GM23338 (cell line): ENCODE results near the gene FHAD1. TPM values are rescaled to one million over a fixed set of nuclear protein-coding genes. Genes with fewer than 3 reads are reported as not detected.

Experiments used
- ATAC-seq: fragments of 200-7000 bp; cut with Tn5 transposase; 3 replicates; pipeline ENCODE4 v1.9.1; 2020
- DNase-seq: peaks from one replicate; pipeline ENCODE4 v3.0.0-alpha.2; 2015; ENCODE audit warnings: low spot score
- H2AFZ ChIP-seq: fragments of 200-600 bp; sonication (generic); 2 replicates; pipeline ENCODE4 v1.8.0; 2016; ENCODE audit warnings: antibody characterized with exemption, mild to moderate bottlenecking, moderate library complexity
- H3F3A ChIP-seq: fragments of 200-600 bp; sonication (generic); replicated peaks from 2 replicates; pipeline ENCODE4 v1.8.0; 2017; ENCODE audit warnings: antibody characterized with exemption, mixed run types, low read depth
- H3K27ac ChIP-seq: fragments of 200-600 bp; sonication (generic); 2 replicates; pipeline ENCODE4 v1.6.1; 2016; ENCODE audit warnings: low read depth
- H3K27me3 ChIP-seq: fragments of 200-600 bp; sonication (generic); 2 replicates; pipeline ENCODE4 v1.8.0; 2016; ENCODE audit warnings: mild to moderate bottlenecking, mixed run types, moderate library complexity; ENCODE audit not compliant: insufficient read depth
- H3K36me3 ChIP-seq: fragments of 200-600 bp; sonication (generic); 2 replicates; pipeline ENCODE4 v1.8.0; 2016; ENCODE audit warnings: mild to moderate bottlenecking; ENCODE audit not compliant: insufficient read depth
- H3K4me1 ChIP-seq: fragments of 200-600 bp; sonication (generic); 2 replicates; pipeline ENCODE4 v1.8.0; 2016; ENCODE audit warnings: mild to moderate bottlenecking, moderate library complexity; ENCODE audit not compliant: insufficient read depth
- H3K4me2 ChIP-seq: fragments of 200-600 bp; sonication (generic); 2 replicates; pipeline ENCODE4 v1.7.1; 2017; ENCODE audit warnings: mixed run types
- H3K4me3 ChIP-seq: fragments of 200-600 bp; sonication (generic); 2 replicates; pipeline ENCODE4 v1.6.1; 2016; ENCODE audit warnings: mixed run types
- H3K79me2 ChIP-seq: fragments of 200-600 bp; sonication (generic); replicated peaks from 2 replicates; pipeline ENCODE4 v1.8.0; 2017; ENCODE audit warnings: mild to moderate bottlenecking; ENCODE audit not compliant: insufficient read depth
- H3K9me2 ChIP-seq: fragments of 200-600 bp; sonication (generic); 2 replicates; pipeline ENCODE4 v1.8.0; 2017; ENCODE audit not compliant: insufficient read depth
- H4K20me1 ChIP-seq: fragments of 200-600 bp; sonication (generic); replicated peaks from 2 replicates; pipeline ENCODE4 v1.8.0; 2017; ENCODE audit warnings: mild to moderate bottlenecking; ENCODE audit not compliant: insufficient read depth
- H3K27ac Mint-ChIP-seq: 2 replicates; pipeline ENCODE4 v1.8.0; 2020; ENCODE audit warnings: inconsistent platforms, mild to moderate bottlenecking, moderate library complexity, mixed read lengths
- H3K27me3 Mint-ChIP-seq: 3 replicates; pipeline ENCODE4 v1.8.0; 2022; ENCODE audit warnings: low read depth, mild to moderate bottlenecking, moderate library complexity, mixed read lengths, inconsistent platforms; ENCODE audit not compliant: insufficient read depth, poor library complexity
- H3K36me3 Mint-ChIP-seq: 3 replicates; pipeline ENCODE4 v1.8.0; 2021; ENCODE audit warnings: low read depth, mild to moderate bottlenecking, inconsistent platforms, moderate library complexity, mixed read lengths
- H3K4me1 Mint-ChIP-seq: 3 replicates; pipeline ENCODE4 v1.8.0; 2020; ENCODE audit warnings: mild to moderate bottlenecking, inconsistent platforms, mixed read lengths
- H3K4me3 Mint-ChIP-seq: 3 replicates; pipeline ENCODE4 v1.8.0; 2021; ENCODE audit warnings: moderate library complexity, mild to moderate bottlenecking, inconsistent platforms, mixed read lengths
- H3K9me3 Mint-ChIP-seq: 3 replicates; pipeline ENCODE4 v1.8.0; 2020; ENCODE audit warnings: moderate library complexity, mild to moderate bottlenecking, inconsistent platforms, mixed read lengths
- CREB1 ChIP-seq: fragments of 250-450 bp; sonication (Bioruptor Pico); IDR thresholded peaks from 2 replicates; pipeline ENCODE4 v1.5.0; 2020; ENCODE audit warnings: low read depth, mild to moderate bottlenecking, moderate library complexity
- EZH2phosphoT487 ChIP-seq: fragments of 200-600 bp; sonication (generic); IDR thresholded peaks from one replicate; pipeline ENCODE4 v1.8.1; 2018; ENCODE audit warnings: antibody characterized with exemption; ENCODE audit not compliant: unreplicated experiment
- JUNB ChIP-seq: IDR thresholded peaks from one replicate; pipeline ENCODE4 v1.6.1; 2016; ENCODE audit warnings: antibody characterized with exemption; ENCODE audit not compliant: unreplicated experiment
- NANOG ChIP-seq: IDR thresholded peaks from 2 replicates; pipeline ENCODE4 v1.6.1; 2016; ENCODE audit warnings: antibody characterized with exemption, borderline replicate concordance
- POLR2AphosphoS5 ChIP-seq: IDR thresholded peaks from 2 replicates; pipeline ENCODE4 v1.6.1; 2016; ENCODE audit warnings: antibody characterized with exemption, low read depth
- STAT1 ChIP-seq: IDR thresholded peaks from one replicate; pipeline ENCODE4 v1.6.1; 2016; ENCODE audit warnings: antibody characterized with exemption; ENCODE audit not compliant: unreplicated experiment
- ZNF114 ChIP-seq: fragments of 250-450 bp; sonication (Bioruptor Pico); IDR thresholded peaks from 2 replicates; pipeline ENCODE4 v1.5.0; 2020; ENCODE audit warnings: mild to moderate bottlenecking, moderate library complexity
- ZNF331 ChIP-seq: fragments of 250-450 bp; sonication (Bioruptor Pico); IDR thresholded peaks from 2 replicates; pipeline ENCODE4 v1.5.0; 2020; ENCODE audit warnings: low read depth, mild to moderate bottlenecking, moderate library complexity
- polyA plus RNA-seq: library from polyadenylated mRNA; unstranded; fragments of >200 nt; fragmentation: Nextera tagmentation; extraction: Ambion mirVana; gene quantifications from 2 replicates; pipeline ENCODE4 v1.2.1, GENCODE V29; 2016
- total RNA-seq: library from RNA; depleted of rRNA; stranded (reverse); fragments of >200 nt; shearing (Covaris generic); gene quantifications from 2 replicates; pipeline ENCODE4 v1.2.3, GENCODE V29; 2014
- TF ChIP-seq, protein P1 (sequence below): IDR thresholded peaks from one replicate; pipeline ENCODE4 v1.6.1; 2018; ENCODE audit warnings: antibody characterized with exemption; ENCODE audit not compliant: unreplicated experiment
- TF ChIP-seq, protein P2 (sequence below): IDR thresholded peaks from 2 replicates; pipeline ENCODE4 v1.6.1; 2016; ENCODE audit warnings: antibody characterized with exemption
- TF ChIP-seq, protein P3 (sequence below), 2 experiments: fragments of 200-600 bp in 1 of 2; sonication (generic) in 1 of 2; conservative IDR thresholded peaks; 2 replicates each; pipeline versions ENCODE4 v1.5.1 to v1.6.1; 2016 to 2017; ENCODE audit warnings: antibody characterized with exemption in 2 of 2, low read depth in 2 of 2, mild to moderate bottlenecking in 2 of 2, moderate library complexity in 1 of 2

FHAD1 gene
- total and polyA plus RNA-seq, 2 experiments from 2014 or later = 1.8 to 3.3 TPM

DNA sequence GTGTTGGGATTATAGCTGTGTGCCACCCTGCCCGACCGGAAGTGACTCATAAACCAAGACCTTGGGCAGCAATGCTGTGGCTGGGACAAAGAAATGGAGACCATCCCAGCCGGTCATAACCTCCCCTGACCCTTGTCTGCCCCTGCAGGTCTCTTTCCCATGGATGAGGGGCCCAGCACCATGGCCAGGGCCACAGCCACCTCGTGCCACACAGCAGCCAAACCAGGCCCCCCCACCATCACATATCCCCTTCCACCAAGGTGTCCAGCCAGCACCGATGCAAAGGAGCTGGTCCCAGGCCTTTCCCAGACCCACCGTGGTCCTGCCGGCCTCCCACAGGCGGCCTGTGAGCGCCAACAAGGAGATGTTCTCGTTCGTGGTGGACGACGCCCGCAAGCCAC, 42.2 kb downstream of the FHAD1 start:
- Histone ChIP-seq H2AFZ (no peak overlapping the region), H3K27me3 (no peaks in the 10 kb centered on the region), H4K20me1 (no peaks in the 10 kb centered on the region), H3K27ac (no peak overlapping the region), H3K4me1 (no peaks in the 10 kb centered on the region), H3K4me3 (no peak overlapping the region), H3F3A (no peaks in the 10 kb centered on the region), H3K79me2 (no peaks in the 10 kb centered on the region), H3K4me2 (no peak overlapping the region), H3K36me3 (no peaks in the 10 kb centered on the region), H3K9me2 (no peaks in the 10 kb centered on the region; the same call in 1 of the 2 replicates)
- DNase-seq = no peak
- no peaks in the 10 kb centered on the region for H3K36me3 Mint-ChIP-seq
- H3K4me3 Mint-ChIP-seq = no peak overlapping the region
- no peaks in the 10 kb centered on the region for H3K4me1 Mint-ChIP-seq
- H3K9me3 Mint-ChIP-seq = no peaks in the 10 kb centered on the region
- no peaks in the 10 kb centered on the region for H3K27me3 Mint-ChIP-seq
- H3K27ac Mint-ChIP-seq = no peak overlapping the region
- TF ChIP-seq, protein P1, sequence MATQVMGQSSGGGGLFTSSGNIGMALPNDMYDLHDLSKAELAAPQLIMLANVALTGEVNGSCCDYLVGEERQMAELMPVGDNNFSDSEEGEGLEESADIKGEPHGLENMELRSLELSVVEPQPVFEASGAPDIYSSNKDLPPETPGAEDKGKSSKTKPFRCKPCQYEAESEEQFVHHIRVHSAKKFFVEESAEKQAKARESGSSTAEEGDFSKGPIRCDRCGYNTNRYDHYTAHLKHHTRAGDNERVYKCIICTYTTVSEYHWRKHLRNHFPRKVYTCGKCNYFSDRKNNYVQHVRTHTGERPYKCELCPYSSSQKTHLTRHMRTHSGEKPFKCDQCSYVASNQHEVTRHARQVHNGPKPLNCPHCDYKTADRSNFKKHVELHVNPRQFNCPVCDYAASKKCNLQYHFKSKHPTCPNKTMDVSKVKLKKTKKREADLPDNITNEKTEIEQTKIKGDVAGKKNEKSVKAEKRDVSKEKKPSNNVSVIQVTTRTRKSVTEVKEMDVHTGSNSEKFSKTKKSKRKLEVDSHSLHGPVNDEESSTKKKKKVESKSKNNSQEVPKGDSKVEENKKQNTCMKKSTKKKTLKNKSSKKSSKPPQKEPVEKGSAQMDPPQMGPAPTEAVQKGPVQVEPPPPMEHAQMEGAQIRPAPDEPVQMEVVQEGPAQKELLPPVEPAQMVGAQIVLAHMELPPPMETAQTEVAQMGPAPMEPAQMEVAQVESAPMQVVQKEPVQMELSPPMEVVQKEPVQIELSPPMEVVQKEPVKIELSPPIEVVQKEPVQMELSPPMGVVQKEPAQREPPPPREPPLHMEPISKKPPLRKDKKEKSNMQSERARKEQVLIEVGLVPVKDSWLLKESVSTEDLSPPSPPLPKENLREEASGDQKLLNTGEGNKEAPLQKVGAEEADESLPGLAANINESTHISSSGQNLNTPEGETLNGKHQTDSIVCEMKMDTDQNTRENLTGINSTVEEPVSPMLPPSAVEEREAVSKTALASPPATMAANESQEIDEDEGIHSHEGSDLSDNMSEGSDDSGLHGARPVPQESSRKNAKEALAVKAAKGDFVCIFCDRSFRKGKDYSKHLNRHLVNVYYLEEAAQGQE = peak; percentile 42
- no peak for TF ChIP-seq ZNF114 (CRISPR knock-in tag)
- ATAC-seq = no peak

DNA sequence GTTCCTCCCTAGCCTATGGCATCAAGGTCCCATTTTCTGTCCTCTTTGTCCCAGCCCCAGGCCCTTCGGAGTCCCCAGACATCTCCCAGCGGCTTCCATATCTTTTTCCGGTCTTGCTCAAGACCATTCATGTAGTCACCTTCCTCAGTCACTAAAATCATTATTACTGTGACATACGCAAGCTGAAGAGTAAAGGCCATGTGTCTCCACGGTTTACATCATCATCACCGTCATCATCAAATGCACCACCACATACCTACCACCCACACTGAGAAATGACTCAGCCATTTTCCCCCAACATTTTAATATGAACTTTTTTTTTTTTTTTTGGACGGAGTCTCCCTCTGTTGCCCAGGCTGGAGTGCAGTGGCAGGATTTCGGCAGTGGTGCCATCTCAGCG, 43.4 kb downstream of the FHAD1 start:
- ATAC-seq (no peak), DNase-seq (no peak)
- Histone ChIP-seq H4K20me1 (no peaks in the 10 kb centered on the region), H3F3A (no peaks in the 10 kb centered on the region), H3K4me3 (no peak overlapping the region), H3K4me1 (no peaks in the 10 kb centered on the region), H3K27me3 (no peaks in the 10 kb centered on the region), H3K79me2 (no peaks in the 10 kb centered on the region), H3K36me3 (no peaks in the 10 kb centered on the region), H3K27ac (no peak overlapping the region), H3K4me2 (no peak overlapping the region), H3K9me2 (no peaks in the 10 kb centered on the region; the same call in 1 of the 2 replicates), H2AFZ (no peak overlapping the region)
- H3K27me3 Mint-ChIP-seq = no peaks in the 10 kb centered on the region
- H3K27ac Mint-ChIP-seq = no peak overlapping the region
- TF ChIP-seq CREB1 (CRISPR knock-in tag) (no peak), STAT1 (no peak), EZH2phosphoT487 (no peak), JUNB (no peak), NANOG (no peak), POLR2AphosphoS5 (no peak), ZNF331 (CRISPR knock-in tag) (no peak)
- TF ChIP-seq, protein P1 = no peak
- TF ChIP-seq, protein P2, sequence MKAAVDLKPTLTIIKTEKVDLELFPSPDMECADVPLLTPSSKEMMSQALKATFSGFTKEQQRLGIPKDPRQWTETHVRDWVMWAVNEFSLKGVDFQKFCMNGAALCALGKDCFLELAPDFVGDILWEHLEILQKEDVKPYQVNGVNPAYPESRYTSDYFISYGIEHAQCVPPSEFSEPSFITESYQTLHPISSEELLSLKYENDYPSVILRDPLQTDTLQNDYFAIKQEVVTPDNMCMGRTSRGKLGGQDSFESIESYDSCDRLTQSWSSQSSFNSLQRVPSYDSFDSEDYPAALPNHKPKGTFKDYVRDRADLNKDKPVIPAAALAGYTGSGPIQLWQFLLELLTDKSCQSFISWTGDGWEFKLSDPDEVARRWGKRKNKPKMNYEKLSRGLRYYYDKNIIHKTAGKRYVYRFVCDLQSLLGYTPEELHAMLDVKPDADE = no peak
- TF ChIP-seq, protein P3, sequence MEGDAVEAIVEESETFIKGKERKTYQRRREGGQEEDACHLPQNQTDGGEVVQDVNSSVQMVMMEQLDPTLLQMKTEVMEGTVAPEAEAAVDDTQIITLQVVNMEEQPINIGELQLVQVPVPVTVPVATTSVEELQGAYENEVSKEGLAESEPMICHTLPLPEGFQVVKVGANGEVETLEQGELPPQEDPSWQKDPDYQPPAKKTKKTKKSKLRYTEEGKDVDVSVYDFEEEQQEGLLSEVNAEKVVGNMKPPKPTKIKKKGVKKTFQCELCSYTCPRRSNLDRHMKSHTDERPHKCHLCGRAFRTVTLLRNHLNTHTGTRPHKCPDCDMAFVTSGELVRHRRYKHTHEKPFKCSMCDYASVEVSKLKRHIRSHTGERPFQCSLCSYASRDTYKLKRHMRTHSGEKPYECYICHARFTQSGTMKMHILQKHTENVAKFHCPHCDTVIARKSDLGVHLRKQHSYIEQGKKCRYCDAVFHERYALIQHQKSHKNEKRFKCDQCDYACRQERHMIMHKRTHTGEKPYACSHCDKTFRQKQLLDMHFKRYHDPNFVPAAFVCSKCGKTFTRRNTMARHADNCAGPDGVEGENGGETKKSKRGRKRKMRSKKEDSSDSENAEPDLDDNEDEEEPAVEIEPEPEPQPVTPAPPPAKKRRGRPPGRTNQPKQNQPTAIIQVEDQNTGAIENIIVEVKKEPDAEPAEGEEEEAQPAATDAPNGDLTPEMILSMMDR (conservative IDR thresholded peaks at IDR 0.05; ENCODE audit: low read depth in 2 of 2) = no peak
- no peak overlapping the region for H3K4me3 Mint-ChIP-seq
- H3K9me3 Mint-ChIP-seq = no peaks in the 10 kb centered on the region
- no peaks in the 10 kb centered on the region for H3K4me1 Mint-ChIP-seq
- no peaks in the 10 kb centered on the region for H3K36me3 Mint-ChIP-seq
